NCI-H128 (cell line): ENCODE data around the gene ADORA2B.
"Not testable (repeated sequence)": the region's sequence is repeated elsewhere in the genome, so short reads cannot be mapped to it uniquely, and the experiment has no call there.

ENCODE experiments used
- DNase-seq: peaks from one replicate; lab custom pipeline; 2025; ENCODE audit not compliant: unreplicated experiment; lab: John Stamatoyannopoulos, UW

The ADORA2B gene

GRCh38 chr17:15944759-15945526 is at the start of gene ADORA2B:
TSS of gene ADORA2B (plus strand) at chr17:15945130. CDS start at chr17:15945249, 119 bp downstream.
- peak; percentile 3 for DNase-seq

GRCh38 chr17:15896277-15896676 is 48.7 kb upstream of the ADORA2B start:
- no peak for DNase-seq

- DNase-seq = no peak
Observed at GRCh38 chr17:15896834-15897233, 48.1 kb upstream of the ADORA2B start.

DNA sequence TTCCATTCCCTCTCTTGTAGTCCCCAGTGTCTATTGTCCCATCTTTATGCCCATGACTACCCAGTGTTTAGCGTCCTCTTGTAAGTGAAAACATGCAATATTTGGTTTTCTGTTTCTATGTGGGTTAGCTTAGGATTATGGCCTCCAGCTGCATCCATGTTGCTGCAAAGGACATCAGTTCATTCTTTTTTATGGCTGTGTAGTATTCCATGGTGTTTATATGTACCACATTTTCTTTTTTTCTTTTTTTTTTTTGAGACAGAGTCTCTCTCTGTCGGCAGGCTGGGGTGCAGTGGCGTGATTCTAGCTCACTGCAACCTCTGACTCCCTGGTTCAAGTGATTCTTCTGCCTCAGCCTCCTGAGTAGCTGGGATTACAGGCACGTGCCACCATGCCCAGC is 45.3 kb upstream of the ADORA2B start:
- not testable (repeated sequence) for DNase-seq

DNA sequence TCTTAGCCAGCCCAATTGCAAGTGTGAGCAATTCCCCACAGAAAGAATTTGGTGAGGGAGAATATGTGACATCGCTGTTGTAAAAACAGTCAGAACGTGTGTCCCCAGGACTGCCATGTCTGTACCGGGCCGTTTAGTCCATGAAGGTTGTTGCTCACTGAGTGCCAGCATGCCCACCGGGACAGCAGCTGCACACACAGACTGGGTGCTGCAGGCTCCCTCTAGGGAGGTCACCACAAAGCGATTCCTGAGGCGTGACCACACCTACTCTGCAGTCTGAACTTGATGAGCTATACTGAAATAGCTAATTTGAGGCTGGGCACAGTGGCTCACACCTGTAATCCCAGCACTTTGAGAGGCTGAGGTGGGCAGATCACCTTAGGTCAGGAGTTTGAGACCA is 44.1 kb upstream of the ADORA2B start:
- DNase-seq = no peak

- DNase-seq = not testable (repeated sequence)
Observed at GRCh38 chr17:15905236-15905635, 39.7 kb upstream of the ADORA2B start.

GRCh38 chr17:15907290-15907689 is 37.6 kb upstream of the ADORA2B start:
- DNase-seq = no peak

- DNase-seq = no peak
Observed at GRCh38 chr17:15908378-15908777, 36.6 kb upstream of the ADORA2B start.

- DNase-seq = no peak
Observed at GRCh38 chr17:15909481-15909991, 35.4 kb upstream of the ADORA2B start.

DNA sequence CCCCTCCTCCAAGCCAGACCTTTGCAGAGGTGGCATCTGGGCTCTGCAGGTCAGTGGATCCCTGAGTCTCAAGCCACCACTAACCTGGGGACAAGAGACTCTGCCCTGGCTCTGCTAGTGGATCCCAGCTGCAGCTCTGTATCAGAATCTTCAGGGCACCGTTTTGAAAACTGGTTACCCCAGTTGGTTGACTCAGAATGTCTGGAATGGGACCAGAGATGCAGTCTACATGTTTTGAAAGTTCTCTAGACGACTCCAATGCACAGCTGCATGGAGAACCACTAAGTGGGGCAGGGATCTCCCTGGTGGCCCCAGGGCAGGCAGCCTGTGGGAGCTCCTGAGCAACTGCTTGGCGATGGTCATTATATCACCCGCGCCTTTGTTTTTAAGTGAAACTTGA is 34.1 kb upstream of the ADORA2B start:
- DNase-seq = no peak

- not testable (repeated sequence) for DNase-seq
Observed at GRCh38 chr17:15911701-15912100, 33.2 kb upstream of the ADORA2B start.

DNA sequence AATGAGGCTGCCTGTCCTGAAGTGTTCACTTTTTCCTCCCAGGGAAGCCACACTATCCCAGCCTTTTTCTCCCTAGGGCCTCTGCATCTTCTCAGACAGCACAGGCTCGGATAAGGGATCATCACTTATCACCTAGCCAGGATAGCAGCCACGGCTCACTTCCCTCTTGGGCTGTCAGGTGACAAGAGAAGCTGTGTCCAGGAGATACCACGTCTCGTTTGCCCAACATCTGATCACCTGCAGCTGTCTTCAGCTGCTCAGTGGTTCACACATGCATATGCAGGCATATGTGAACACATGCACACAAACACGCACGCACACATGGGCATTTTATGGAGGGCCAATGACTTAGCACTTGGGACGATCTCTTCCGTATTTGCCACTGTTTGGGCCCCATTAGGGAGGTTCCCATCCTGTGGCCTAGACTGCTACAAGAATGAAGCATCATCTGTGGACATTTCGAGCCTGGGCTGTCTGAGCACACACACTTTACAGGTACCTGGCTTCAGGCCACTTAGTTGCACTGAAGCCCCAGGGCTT is 32.4 kb upstream of the ADORA2B start:
- no peak for DNase-seq

GRCh38 chr17:15913826-15914225 is 31.1 kb upstream of the ADORA2B start:
- DNase-seq = no peak

DNA sequence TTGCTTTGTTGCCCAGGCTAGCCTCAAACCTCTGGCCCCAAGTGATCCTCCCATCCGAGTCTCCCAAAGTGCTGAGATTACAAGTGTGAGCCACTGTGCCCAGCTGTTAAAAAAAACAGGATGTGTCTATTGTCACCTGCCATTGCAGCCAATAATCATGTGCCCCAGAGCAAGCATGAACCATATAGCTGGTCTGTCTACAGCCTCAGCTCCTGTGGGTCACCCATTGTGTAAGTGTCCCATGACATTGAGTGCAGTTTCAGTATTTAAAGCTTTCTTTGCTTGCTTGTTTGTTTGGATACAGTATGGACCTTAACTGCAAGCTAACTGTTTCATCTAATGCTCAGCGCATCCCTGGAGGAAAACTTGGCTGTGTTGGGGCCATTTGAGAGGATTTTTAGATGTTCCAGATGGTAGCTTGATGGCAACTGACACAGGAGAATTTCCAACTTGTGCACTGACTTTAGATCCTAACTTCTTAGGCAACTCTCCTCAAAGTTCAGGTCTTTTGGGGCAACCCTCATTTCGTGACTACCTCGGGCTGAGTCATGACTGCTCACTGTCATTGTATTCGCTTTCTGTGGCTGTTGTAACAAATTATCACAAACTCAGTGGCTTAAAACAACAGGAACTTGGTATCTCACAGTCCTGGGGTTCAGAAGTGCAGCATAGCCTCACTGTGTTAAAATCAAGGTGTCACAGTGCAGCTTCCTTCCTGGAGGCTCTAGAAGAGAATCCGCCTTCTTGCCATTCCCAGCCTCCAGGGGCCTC is 30.3 kb upstream of the ADORA2B start:
- no peak for DNase-seq

DNA sequence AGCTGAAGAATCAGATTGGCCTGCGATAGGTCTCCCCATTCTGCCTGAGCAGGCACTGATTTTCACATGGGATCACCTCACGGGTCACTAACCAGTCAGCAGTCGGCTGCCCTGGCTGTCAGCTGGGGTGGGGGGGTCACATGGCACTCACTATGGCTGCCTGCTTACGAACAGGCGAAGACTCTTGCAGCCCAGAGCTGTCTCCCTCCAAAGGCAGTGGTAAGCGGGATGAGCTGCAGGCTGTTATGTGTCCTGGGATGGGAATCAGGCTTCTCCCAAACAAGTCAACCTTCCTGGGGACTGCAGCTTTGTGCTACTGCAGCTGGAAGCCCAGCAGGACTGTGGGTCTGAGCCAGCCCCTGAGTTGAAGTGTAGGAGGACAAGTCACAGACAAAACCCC is 29.0 kb upstream of the ADORA2B start:
- DNase-seq = no peak

GRCh38 chr17:15917021-15917437 is 27.9 kb upstream of the ADORA2B start:
- DNase-seq = no peak

DNA sequence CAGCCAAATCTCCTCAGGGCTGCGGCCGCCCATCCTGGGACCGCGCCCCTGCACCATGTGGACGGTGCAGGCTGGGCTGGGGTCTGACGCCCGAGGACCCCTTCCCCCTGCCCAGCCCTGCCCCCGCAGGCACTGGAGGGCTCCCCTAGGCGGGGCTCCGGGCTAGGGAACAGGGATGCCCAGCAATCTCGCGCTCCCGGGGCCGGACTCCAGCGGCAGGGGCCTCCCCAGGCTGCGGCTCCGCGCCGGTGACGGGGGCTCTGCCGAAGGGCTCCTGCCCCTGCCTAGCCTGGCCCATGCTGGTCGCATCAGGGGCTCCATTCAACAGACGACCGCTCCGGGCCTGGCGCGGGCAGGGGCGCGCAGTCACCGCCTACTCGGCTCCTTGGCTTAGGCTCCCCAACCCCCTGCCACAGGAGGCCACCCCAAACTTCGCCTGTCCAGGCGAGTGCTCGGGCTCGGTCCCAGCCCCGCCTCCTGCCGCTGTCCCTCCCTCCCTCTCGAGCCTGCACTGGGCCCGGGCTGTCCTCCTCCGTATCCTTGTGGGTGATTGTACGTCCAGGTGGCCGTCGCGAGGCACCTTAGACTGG is 27.4 kb upstream of the ADORA2B start:
- DNase-seq = no peak

- no peak for DNase-seq
Observed at GRCh38 chr17:15918261-15918660, 26.7 kb upstream of the ADORA2B start.

GRCh38 chr17:15918661-15919259 is 26.2 kb upstream of the ADORA2B start:
- DNase-seq = no peak

DNA sequence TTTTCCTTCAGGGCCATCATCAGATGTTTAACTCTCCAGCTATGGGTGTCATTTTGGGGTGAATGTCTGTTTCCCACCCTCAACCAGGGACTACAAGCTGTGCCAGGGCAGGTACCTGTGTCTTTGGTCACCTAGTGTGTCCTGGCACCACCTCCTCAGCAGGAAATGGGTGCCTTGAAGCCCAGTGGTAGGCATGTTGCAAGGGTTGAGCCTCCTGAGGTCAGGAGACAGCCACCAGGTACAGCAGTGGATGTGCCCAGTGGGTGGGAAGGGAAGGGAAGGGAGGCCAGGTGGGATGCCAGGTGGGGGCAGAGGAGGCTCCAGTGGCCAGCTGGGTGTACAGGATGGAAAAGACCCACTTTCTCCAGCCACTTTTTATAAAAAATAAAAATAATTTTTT is 25.5 kb upstream of the ADORA2B start:
- no peak for DNase-seq

DNA sequence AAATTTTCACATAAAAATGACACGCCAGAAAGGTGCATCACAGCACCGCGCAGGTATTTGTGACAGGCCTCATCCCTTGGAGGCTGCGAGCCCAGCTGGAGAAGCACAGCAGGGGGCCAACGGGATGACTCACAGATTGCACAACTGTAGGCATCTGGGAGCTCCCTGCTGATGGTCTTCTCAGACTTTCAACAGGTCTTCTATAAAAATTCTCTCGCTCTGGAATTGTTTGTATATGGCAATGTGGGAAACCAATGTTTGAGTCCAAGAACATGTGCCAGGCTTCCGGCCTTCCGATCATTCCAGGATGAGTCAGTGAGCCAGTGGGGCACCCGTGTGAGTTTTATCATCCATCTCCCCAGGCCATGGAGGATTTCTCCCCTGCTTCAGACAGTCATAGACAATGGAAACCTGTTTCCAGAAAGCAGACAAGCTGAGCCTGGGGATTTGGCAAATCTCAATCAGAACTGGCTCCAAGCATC is 24.1 kb upstream of the ADORA2B start:
- no peak for DNase-seq
